HG02840 (cell line): ENCODE results near the gene CFAP44.
"Not testable (repeated sequence)": the region's sequence is repeated elsewhere in the genome, so short reads cannot be mapped to it uniquely, and the experiment has no call there.

Experiments used
- ATAC-seq: cut with Tn5 transposase; IDR thresholded peaks from one replicate; pipeline ENCODE4 v1.9.1; 2021; ENCODE audit warnings: mild to moderate bottlenecking, moderate library complexity, moderate number of reproducible peaks; ENCODE audit not compliant: unreplicated experiment, low FRiP score

The CFAP44 gene

GRCh38 chr3:113441051-113441770 lies at the start of gene CFAP44:
TSS of gene CFAP44 (minus strand) at chr3:113441493. CDS start at chr3:113433664, 7,829 bp downstream.
- no peak for ATAC-seq

- ATAC-seq, result no peak
These were observed 43.9 kb upstream of the CFAP44 start for GRCh38 chr3:113485161-113485609.

- no peak for ATAC-seq
These were observed 27.2 kb upstream of the CFAP44 start for GRCh38 chr3:113468539-113468938.

GRCh38 chr3:113461488-113461887 lies 20.2 kb upstream of the CFAP44 start:
- no peak for ATAC-seq

GRCh38 chr3:113458554-113458953 lies 17.3 kb upstream of the CFAP44 start:
- not testable (repeated sequence) for ATAC-seq

- ATAC-seq, result no peak
These were observed 14.2 kb upstream of the CFAP44 start for GRCh38 chr3:113455446-113455845.

- no peak for ATAC-seq
These were observed 13.3 kb upstream of the CFAP44 start for GRCh38 chr3:113454630-113455029.

- no peak for ATAC-seq
These were observed 12.8 kb upstream of the CFAP44 start for GRCh38 chr3:113454057-113454456.

GRCh38 chr3:113450911-113451310 lies 9.6 kb upstream of the CFAP44 start:
- ATAC-seq, result no peak

- no peak for ATAC-seq
These were observed 1.7 kb downstream of the CFAP44 start for GRCh38 chr3:113439606-113440005.

- ATAC-seq, result no peak
These were observed 3.1 kb downstream of the CFAP44 start for GRCh38 chr3:113438224-113438623.

GRCh38 chr3:113437411-113437810 lies 3.9 kb downstream of the CFAP44 start:
- no peak for ATAC-seq

- no peak for ATAC-seq
These were observed 4.5 kb downstream of the CFAP44 start for GRCh38 chr3:113436809-113437208.

- no peak for ATAC-seq
These were observed 9.5 kb downstream of the CFAP44 start for GRCh38 chr3:113431811-113432210.

- no peak for ATAC-seq
These were observed 12.7 kb downstream of the CFAP44 start for GRCh38 chr3:113428581-113428980.

- ATAC-seq, result no peak
These were observed 17.6 kb downstream of the CFAP44 start for GRCh38 chr3:113423699-113424098.

GRCh38 chr3:113421082-113421481 lies 20.2 kb downstream of the CFAP44 start:
- ATAC-seq, result no peak

GRCh38 chr3:113409676-113410075 lies 31.6 kb downstream of the CFAP44 start:
- no peak for ATAC-seq

- ATAC-seq, result no peak
These were observed 36.1 kb downstream of the CFAP44 start for GRCh38 chr3:113405180-113405579.

GRCh38 chr3:113404637-113405036 lies 36.7 kb downstream of the CFAP44 start:
- ATAC-seq, result no peak
